ENCODE results near the gene CRTC1. TPM values are rescaled to one million over a fixed set of nuclear protein-coding genes. Genes with fewer than 3 reads are reported as not detected.
"Not testable (repeated sequence)": the region's sequence is repeated elsewhere in the genome, so short reads cannot be mapped to it uniquely, and the experiment has no call there.

The CRTC1 gene
- polyA plus RNA-seq, 6 donors from 2014 or later, result 1.4 to 2.4 (median 1.4) TPM; not detected in 1

- Mint-ChIP-seq H3K4me3 (peak overlapping the region in 1 of 8 donors; percentile 15), H3K4me1 (peaks cover 10 to 26% (median 22%) of the 10 kb centered on the region in 3 donors)
- H3K36me3 Mint-ChIP-seq; ATAC-seq (ENCODE audit: low read depth in 2 of 2); H3K9me3 Mint-ChIP-seq; H3K27me3 Mint-ChIP-seq; DNase-seq; H3K27ac Mint-ChIP-seq: not testable (repeated sequence)
Observed at GRCh38 chr19:18680148-18680547, 3.3 kb upstream of the CRTC1 start.

GRCh38 chr19:18682807-18683108, 722 bp upstream of the CRTC1 start:
- no peak for ATAC-seq (ENCODE audit: low read depth in 2 of 2)
- Mint-ChIP-seq H3K4me3 (peak overlapping the region; percentile 76 to 92 (median 84)), H3K27ac (peak overlapping the region; percentile 69 to 96 (median 84)), H3K4me1 (peaks cover 11 to 47% (median 43%) of the 10 kb centered on the region in 3 donors), H3K36me3 (no peaks in the 10 kb centered on the region), H3K9me3 (no peaks in the 10 kb centered on the region), H3K27me3 (peaks cover 0 to 6% (median 0%) of the 10 kb centered on the region in 3 donors)
- no peak for DNase-seq

GRCh38 chr19:18683958-18684641, 620 bp downstream of the CRTC1 start:
- DNase-seq, result no peak
- no peaks in the 10 kb centered on the region for H3K9me3 Mint-ChIP-seq
- no peaks in the 10 kb centered on the region for H3K27me3 Mint-ChIP-seq
- peak; percentile 18 to 22 for ATAC-seq (ENCODE audit: low read depth in 2 of 2)
- peaks cover 16 to 59% (median 55%) of the 10 kb centered on the region in 3 donors for H3K4me1 Mint-ChIP-seq
- H3K36me3 Mint-ChIP-seq, result no peaks in the 10 kb centered on the region
- H3K27ac Mint-ChIP-seq, result peak overlapping the region in 5 of 6 donors; percentile 29 to 80 (median 62)
- peak overlapping the region; percentile 73 to 90 (median 82) for H3K4me3 Mint-ChIP-seq

DNA sequence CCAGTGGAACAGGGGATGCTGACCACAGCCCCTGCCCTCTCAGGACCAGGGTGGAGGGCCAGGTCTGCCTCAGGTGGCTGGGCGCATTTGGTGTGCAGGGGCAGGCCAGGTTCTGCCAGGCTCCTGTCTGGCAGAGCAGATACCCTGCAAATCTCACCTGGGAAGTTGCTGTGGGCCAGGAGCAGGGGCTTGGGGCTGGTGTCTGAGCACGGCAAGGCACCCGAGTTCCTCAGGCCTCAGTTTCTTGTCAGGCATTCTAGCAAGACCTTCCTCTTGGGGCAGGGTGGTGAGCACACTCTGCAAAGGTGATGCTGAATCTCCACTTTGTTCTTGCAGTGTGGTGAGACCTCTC, 1.1 kb downstream of the CRTC1 start:
- Mint-ChIP-seq H3K27me3 (no peaks in the 10 kb centered on the region), H3K36me3 (no peaks in the 10 kb centered on the region), H3K4me1 (peaks cover 17 to 63% (median 58%) of the 10 kb centered on the region in 3 donors), H3K4me3 (peak overlapping the region in 7 of 8 donors; percentile 45 to 90 (median 80)), H3K27ac (peak overlapping the region in 2 of 6 donors; percentile 2 to 74), H3K9me3 (no peaks in the 10 kb centered on the region)
- DNase-seq (no peak), ATAC-seq (ENCODE audit: low read depth in 2 of 2) (no peak)

DNA sequence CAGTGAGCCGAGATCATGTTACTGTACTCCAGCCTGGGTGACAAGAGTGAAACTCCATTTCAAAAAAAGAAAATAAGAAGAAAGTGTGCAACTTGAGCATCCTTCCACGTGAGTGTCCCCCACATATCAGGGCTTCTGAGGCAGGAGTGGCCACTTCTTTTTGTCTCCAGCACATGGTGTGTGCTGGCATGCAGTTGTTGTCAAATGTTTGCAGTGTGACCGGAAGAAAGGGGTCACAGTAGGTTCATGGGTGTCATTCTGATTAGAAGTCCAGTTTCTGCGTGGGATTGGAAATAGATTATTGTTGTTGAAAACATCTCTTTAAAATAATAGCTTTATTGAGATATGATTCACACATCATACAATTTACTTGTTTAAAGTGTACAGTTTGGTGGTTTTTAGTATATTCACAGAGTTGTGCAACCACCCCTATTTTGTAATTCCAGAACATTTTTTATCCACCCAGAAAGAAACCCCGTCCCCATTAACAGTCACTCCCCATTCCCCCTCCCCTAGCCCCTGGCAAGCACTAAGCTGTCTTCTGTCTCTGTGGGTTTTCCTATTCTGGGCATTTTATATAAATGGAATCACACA, 2.2 kb downstream of the CRTC1 start:
- Mint-ChIP-seq H3K27ac (peak overlapping the region in 1 of 6 donors; percentile 60), H3K4me3 (peak overlapping the region in 4 of 8 donors; percentile 73 to 90 (median 80)), H3K36me3 (no peaks in the 10 kb centered on the region), H3K9me3 (no peaks in the 10 kb centered on the region), H3K27me3 (no peaks in the 10 kb centered on the region), H3K4me1 (peaks cover 21 to 67% (median 62%) of the 10 kb centered on the region in 3 donors)
- DNase-seq, result no peak
- ATAC-seq (ENCODE audit: low read depth in 2 of 2), result no peak

DNA sequence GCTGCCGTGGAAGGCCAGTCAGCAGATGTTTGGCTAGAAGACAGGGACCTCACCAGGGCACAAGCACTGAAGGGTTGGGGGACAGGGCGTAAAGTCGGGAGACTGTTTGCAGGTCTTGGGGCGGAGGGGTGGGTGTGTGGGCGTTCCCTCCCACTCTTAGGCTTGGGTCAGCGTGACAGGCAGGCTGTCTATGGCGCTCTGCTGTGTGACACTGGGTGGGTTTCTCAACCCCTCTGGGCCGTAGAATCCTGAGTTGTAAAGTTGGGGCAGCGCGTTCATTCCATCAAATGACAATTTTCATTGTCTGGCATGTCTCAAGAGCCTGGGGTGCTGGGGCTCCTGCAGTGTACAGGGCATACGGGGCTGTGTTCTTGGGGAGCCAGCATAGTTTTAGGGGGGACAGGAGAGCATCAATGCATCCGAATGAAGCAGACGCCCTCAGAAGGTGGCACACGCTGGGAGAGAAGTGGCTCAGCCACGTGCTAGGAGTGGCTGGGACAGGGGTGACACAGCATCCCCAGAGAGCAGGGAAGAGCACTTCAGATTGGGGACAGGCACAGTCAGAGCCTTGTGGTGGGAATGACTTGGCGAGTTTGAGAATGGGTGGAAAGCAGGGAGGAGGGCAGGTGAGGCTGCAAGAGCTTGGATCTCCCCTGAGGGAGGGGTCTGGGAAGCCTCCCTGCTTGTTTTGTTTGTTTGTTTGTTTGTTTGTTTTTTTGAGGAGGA, 4.4 kb downstream of the CRTC1 start:
- Mint-ChIP-seq H3K4me1 (peaks cover 20 to 60% (median 59%) of the 10 kb centered on the region in 3 donors), H3K4me3 (peak overlapping the region in 1 of 8 donors; percentile 24), H3K36me3 (no peaks in the 10 kb centered on the region), H3K9me3 (no peaks in the 10 kb centered on the region), H3K27ac (peak overlapping the region in 2 of 6 donors; percentile 72 to 85), H3K27me3 (no peaks in the 10 kb centered on the region)
- no peak for ATAC-seq (ENCODE audit: low read depth in 2 of 2)
- DNase-seq, result no peak

- Mint-ChIP-seq H3K4me3 (peak overlapping the region in 2 of 8 donors; percentile 1 to 50), H3K9me3 (no peaks in the 10 kb centered on the region), H3K27ac (peak overlapping the region in 2 of 6 donors; percentile 56 to 74), H3K4me1 (peaks cover 31 to 61% (median 52%) of the 10 kb centered on the region in 3 donors), H3K36me3 (no peaks in the 10 kb centered on the region), H3K27me3 (no peaks in the 10 kb centered on the region)
- no peak for ATAC-seq (ENCODE audit: low read depth in 2 of 2)
- DNase-seq, result no peak
Observed at GRCh38 chr19:18696023-18696422, 12.5 kb downstream of the CRTC1 start.

DNA sequence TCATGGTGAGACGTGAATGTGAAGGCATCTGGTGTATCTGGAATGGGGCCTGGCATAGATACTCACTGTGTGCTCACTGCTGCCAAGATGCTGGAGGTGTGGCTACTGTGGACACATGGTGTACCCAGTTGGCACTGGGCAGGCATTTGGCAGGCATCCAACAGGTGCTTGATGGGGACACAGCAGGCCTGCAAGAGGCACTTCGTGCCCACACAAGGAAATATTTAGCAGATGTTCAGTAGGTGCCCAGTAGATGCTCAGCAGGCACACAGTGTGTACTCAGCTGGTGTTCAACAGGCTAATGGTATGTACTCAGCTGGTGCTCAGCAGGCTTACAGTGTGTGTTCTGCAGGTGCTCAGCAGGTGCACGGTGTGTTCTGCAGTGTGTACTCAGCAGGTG, 14.2 kb downstream of the CRTC1 start:
- H3K4me3 Mint-ChIP-seq, result peak overlapping the region in 3 of 8 donors; percentile 27 to 49 (median 34)
- no peaks in the 10 kb centered on the region for H3K36me3 Mint-ChIP-seq
- no peaks in the 10 kb centered on the region for H3K9me3 Mint-ChIP-seq

DNA sequence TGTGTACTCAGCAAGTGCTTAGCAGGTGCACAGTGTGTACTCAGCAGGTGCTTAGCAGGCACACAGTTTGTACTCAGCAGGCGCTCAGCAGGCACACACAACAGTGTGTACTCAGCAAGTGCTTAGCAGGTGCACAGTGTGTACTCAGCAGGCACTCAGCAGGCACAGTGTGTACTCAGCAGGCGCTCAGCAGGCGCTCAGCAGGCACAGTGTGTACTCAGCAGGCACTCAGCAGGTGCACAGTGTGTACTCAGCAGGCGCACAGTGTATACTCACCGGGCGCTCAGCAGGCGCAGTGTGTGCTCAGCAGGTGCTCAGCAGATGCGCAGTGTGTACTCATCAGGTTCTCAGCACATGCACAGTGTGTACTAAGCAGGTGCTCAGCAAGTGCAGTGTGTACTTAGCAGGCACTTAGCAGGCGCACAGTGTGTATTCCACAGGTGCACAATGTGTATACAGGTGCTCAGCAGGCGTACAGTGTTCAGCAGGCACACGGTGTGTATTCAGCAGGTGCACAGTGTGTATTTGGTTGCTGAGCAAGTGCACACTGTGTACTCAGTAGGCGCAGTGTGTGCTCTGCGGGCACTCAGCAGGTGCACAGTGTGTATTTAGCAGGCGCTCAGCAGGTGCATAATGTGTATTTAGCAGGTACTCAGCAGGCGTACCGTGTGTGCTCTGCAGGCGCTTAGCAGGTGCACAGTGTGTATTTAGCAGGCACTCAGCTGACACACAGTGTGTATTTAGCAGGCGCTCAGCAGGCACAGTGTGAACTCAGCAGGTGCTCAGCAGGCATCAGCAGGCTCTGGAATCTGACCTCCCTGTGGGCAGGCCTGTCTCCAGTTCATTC, 15.1 kb downstream of the CRTC1 start:
- H3K27ac Mint-ChIP-seq, result peak overlapping the region in 4 of 6 donors; percentile 55 to 95 (median 94)
- no peaks in the 10 kb centered on the region for H3K9me3 Mint-ChIP-seq
- H3K4me3 Mint-ChIP-seq, result peak overlapping the region in 7 of 8 donors; percentile 15 to 94 (median 93)
- no peak for ATAC-seq (ENCODE audit: low read depth in 2 of 2)
- DNase-seq, result no peak
- H3K27me3 Mint-ChIP-seq, result no peaks in the 10 kb centered on the region
- no peaks in the 10 kb centered on the region for H3K36me3 Mint-ChIP-seq
- H3K4me1 Mint-ChIP-seq, result peaks cover 31 to 64% (median 61%) of the 10 kb centered on the region in 3 donors

More for the DNA sequence above, 14.2 kb downstream of the CRTC1 start:
- H3K27ac Mint-ChIP-seq, result peak overlapping the region in 1 of 6 donors; percentile 57
- H3K27me3 Mint-ChIP-seq, result no peaks in the 10 kb centered on the region
- DNase-seq, result no peak
- no peak for ATAC-seq (ENCODE audit: low read depth in 2 of 2)
- H3K4me1 Mint-ChIP-seq, result peaks cover 31 to 64% (median 61%) of the 10 kb centered on the region in 3 donors

GRCh38 chr19:18699403-18700054, 16.0 kb downstream of the CRTC1 start:
- Mint-ChIP-seq H3K27ac (peak overlapping the region; percentile 93 to 98 (median 94)), H3K9me3 (no peaks in the 10 kb centered on the region), H3K36me3 (no peaks in the 10 kb centered on the region), H3K27me3 (no peaks in the 10 kb centered on the region), H3K4me1 (peaks cover 31 to 67% (median 58%) of the 10 kb centered on the region in 3 donors), H3K4me3 (peak overlapping the region; percentile 85 to 94 (median 93))
- no peak for ATAC-seq (ENCODE audit: low read depth in 2 of 2)
- DNase-seq, result no peak

DNA sequence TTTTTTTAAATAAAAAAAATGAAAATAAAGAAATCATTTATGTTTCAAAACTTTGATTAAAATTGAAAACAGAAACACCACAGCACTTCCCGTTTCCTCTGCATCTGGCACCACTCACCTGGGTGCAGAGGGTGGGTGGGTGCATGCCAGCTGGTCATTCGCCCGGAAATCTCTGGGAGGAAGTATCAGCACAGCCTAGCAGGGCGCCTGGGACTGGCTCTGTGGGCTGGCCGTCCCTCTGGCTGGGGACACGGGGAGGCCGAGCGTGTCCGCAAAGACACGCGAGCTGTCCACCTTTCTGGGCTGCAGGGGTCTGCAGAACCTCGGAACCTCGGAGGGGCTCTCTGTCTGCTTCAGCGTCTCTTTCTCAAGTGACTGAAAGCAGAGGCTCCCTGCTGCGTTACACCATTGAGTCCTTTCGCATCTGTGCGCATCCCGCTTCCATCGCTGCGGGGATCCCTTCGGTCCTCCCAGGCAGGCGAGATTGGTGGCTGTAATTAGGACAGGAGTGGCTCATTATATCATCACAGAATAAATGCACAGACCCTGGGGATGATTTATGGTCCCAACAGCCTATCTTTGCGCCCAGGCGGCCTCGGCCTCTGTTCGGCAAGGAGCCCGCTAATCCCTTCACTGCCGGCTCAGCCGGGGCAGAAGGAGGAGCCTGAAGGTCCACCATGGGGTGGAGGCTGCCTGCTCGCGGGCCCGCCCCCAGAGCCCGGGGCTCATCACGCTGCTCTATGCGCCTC, 17.2 kb downstream of the CRTC1 start:
- DNase-seq (peak; percentile 83), ATAC-seq (ENCODE audit: low read depth in 2 of 2) (peak; percentile 88 to 92)
- H3K27ac Mint-ChIP-seq, result peak overlapping the region; percentile 92 to 98 (median 95)
- H3K4me3 Mint-ChIP-seq, result peak overlapping the region; percentile 85 to 94 (median 93)
- no peaks in the 10 kb centered on the region for H3K9me3 Mint-ChIP-seq
- H3K27me3 Mint-ChIP-seq, result no peaks in the 10 kb centered on the region
- peaks cover 36 to 67% (median 58%) of the 10 kb centered on the region in 3 donors for H3K4me1 Mint-ChIP-seq
- H3K36me3 Mint-ChIP-seq, result no peaks in the 10 kb centered on the region

- H3K27ac Mint-ChIP-seq, result peak overlapping the region in 5 of 6 donors; percentile 92 to 98 (median 96)
- no peaks in the 10 kb centered on the region for H3K9me3 Mint-ChIP-seq
- no peaks in the 10 kb centered on the region for H3K36me3 Mint-ChIP-seq
- peaks cover 30 to 63% (median 53%) of the 10 kb centered on the region in 3 donors for H3K4me1 Mint-ChIP-seq
- peak; percentile 2 to 6 for ATAC-seq (ENCODE audit: low read depth in 2 of 2)
- DNase-seq, result no peak
- H3K4me3 Mint-ChIP-seq, result peak overlapping the region; percentile 85 to 94 (median 93)
- H3K27me3 Mint-ChIP-seq, result no peaks in the 10 kb centered on the region
Observed at GRCh38 chr19:18701250-18701608, 17.7 kb downstream of the CRTC1 start.
